HG02884 (cell line): ENCODE measurements around the gene HOXA6.

ENCODE experiments used
- ATAC-seq: cut with Tn5 transposase; IDR thresholded peaks from one replicate; pipeline ENCODE4 v1.9.1; 2021; ENCODE audit warnings: mild to moderate bottlenecking, moderate library complexity; ENCODE audit not compliant: unreplicated experiment

The HOXA6 gene

DNA sequence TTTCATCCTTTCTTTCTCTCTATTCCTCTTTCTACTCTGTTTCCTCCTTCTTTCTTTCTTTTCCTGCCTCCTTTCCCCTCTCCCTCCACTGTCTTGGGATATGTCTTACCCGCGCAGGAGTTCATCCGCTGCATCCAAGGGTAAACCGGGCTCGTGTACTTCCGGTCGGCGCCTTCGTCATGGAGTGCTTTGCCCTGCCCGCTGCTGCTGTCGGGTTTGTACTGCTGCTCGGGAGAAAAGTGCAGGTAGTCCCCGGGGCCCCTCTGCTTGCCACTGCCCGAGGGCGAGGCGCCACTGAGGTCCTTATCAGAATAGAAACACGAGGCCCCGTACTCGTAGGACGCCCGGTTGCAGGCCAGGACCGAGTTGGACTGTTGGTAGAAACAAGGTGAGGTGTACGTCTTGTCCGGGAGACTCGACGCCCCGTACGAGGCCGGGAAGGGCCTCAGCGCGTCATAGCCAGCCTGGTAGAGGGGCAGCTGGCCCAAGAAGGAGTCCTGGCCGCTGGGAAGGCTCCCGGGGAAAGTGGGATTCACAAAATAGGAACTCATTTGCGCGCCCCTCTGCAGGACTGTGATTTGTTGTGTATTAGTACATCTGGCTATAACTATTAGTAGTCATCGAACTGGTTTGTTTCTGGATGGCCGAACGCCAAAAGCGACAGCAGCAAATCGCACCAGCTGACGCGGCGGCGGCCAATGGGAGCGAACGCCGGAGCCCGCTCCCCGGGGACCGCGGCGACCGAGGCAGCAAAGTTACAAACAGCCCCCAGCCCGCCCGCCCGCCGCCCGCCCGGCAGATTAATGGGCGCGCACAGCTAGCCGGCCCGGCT, at the start of gene HOXA6:
TSS of gene HOXA6 (minus strand) at position 576 of the 832 bp plus-strand sequence. CDS start at position 551, 25 bp downstream.
- ATAC-seq, result no peak

- no peak for ATAC-seq
Observed at GRCh38 chr7:27196287-27196767, 48.8 kb upstream of the HOXA6 start.

DNA sequence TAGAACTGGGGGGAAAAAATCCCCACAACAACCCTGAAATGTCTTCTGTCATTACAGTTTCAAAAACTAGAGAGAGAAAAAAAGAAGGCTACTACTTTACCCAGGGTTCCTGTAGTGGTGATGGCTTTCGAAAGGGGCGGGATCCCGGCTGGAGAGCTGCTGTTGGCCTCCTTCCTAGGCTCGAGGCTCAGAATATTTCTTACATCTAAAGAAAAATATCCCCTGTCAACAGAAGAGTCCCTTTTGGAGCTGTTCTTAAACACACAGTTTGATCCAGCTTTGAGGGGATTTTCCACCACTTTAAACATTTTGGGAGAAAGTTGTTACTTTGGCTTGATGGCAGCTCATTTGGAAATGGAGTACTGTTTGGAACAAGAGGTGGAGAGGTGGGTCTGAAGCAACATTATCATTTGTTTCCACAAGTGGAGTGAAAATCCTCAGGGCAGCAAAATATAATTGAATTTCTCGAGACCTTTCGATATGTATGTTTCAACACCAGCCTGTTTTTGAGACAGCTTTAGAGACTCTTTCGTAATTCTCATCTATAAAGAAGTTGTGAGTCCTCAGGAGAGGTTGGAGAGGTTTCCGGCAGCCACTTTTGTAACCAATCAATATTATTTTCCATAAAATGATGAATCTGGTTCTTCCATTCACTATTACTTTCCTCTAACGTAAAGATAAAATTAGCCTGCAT, 47.3 kb upstream of the HOXA6 start:
- no peak for ATAC-seq

DNA sequence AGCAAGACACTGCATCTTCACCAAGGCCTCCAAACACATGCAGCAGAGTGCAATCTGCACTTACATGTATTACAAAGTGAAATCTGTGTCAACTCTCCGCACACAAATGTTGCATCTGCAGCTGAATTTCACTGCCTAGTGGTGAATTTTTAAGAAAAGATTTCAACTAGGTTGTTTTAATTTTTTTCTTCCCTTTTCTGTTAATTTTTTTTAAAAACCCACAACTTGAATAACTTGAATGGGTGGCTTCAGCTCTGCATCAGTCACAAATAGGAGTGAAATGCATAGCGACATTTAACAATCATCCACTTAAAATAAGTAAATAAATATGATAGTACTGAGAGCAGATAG, 46.4 kb upstream of the HOXA6 start:
- no peak for ATAC-seq

DNA sequence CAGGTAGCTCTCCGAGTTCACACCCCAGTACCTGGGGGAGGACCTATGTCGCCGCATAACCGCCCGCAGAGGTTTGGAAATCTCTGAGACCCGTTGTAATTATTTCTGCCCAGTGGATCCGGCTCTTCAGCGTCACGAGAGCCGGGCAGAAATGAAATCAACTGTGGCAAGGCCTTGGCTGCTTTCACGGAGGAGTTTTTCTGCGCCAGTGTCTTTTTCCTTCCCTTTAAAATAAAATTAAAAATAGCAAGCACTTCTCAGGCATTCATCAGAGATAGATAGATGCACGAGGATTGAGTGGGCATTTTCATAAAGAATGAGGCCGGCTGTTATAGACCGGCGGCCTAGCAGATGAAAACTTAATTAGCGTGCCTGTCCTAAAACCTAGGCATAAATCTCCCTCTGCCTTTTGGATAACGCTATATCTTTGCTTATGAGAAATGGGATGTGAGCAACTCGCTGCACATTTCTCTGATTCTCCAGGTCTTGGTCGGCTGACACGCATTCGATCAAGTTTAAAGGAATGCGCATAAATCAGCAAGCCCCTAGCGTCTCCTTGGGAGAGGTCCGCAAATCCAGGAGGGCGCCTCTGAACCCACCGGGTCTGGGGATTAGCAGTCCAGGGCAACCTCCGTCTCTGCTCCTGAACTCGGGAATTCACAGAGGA, 45.9 kb upstream of the HOXA6 start:
- ATAC-seq, result no peak

GRCh38 chr7:27192546-27193334, 45.2 kb upstream of the HOXA6 start:
- no peak for ATAC-seq

DNA sequence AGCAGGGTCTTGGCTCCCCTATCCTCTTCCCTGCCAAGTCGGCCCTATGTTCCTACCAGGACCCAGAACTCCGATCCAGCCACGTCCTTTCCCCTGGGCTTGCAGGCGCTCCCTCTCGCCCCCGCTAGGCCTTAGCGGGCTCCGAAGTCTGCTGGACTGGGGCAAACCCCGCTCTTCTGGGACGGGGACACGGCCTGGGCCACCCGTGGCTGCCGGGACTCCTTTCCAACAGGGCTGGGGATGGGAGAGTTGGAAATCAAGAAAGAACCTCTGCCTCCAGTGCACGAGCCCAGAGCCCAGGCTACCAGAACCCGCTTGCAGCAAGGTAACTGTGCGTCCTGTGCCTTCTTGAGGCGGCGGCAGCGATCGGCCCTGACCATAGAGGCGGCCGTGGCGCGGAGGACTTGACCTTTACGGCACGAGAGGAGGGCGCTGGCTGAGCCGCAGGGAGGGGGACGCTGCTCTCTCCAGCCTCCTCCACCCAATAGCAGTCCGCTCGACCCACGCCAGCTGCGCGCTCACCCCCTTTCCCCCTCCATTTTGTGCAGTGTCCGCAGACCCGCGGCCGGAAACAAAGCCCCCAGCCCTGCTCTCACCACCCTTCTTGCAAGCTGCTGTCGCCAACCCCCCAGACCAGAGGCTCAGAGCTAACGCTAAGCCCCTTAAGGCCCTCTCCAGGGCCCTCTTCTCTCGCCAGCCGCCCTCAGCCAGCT, 44.4 kb upstream of the HOXA6 start:
- ATAC-seq, result no peak

DNA sequence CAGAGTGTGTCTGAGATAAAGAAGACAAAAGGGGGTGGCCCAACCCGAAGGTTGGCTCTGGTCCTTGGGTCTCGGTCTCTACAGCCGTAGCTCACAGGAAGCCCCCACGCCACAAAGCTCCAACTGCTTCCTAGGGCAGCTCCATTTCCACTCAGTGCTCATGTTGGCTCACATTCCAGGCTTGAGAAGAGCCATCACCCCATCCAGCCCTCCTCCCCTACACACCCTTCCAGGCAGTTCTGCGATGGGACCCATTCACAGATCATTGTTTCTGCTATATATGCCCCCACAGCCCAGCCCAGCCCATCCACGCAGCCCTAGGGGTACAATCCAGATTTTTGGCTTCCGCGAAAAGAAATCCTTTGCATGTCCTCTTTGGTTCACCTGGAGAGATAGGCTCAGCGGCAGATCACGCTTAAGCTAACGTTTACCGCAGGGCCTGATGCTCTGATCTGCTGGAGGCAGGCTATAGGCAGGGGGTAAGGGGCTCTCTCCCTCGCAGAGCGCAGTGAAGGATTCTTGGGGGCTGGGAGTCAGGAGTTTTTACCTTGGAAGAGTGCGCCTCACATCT, 43.7 kb upstream of the HOXA6 start:
- no peak for ATAC-seq

GRCh38 chr7:27189997-27190748, 42.6 kb upstream of the HOXA6 start:
- ATAC-seq, result no peak

DNA sequence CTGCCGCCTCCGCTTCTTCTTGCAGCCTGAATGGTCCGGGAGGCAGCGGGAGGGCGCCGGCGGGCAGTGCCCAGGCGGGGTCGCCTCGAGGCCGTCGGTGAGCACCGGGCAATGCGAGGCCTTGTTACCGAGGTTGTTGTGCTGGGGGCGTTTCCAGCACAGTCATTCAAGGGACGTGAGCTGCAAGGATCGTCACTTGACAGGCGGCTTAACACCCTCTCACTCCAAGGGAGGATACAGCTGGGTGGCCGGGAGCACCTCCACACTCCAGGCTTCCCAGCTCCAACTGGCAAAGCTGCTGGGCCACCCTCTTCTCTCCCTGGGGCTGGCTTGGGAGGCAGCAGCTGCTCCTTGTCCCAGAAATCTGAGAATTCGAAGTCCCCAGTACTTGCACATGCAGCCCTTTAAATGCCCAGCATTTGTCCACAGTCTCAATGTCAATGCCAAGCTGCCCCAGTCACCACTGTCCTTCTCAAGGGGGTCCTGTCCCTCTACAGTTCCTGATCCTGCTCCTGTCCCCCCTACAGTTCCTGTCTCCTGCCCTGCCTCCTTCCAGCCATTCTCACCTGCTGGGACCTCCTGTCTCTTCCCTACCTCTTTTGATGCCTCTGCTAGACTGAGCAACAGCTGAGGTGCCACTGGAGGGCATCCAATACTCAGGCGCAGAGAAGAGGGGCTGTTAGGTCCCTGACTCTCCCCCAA, 41.9 kb upstream of the HOXA6 start:
- no peak for ATAC-seq

- ATAC-seq, result no peak
Observed at GRCh38 chr7:27188386-27189294, 41.1 kb upstream of the HOXA6 start.

- no peak for ATAC-seq
Observed at GRCh38 chr7:27187475-27188385, 40.2 kb upstream of the HOXA6 start.

DNA sequence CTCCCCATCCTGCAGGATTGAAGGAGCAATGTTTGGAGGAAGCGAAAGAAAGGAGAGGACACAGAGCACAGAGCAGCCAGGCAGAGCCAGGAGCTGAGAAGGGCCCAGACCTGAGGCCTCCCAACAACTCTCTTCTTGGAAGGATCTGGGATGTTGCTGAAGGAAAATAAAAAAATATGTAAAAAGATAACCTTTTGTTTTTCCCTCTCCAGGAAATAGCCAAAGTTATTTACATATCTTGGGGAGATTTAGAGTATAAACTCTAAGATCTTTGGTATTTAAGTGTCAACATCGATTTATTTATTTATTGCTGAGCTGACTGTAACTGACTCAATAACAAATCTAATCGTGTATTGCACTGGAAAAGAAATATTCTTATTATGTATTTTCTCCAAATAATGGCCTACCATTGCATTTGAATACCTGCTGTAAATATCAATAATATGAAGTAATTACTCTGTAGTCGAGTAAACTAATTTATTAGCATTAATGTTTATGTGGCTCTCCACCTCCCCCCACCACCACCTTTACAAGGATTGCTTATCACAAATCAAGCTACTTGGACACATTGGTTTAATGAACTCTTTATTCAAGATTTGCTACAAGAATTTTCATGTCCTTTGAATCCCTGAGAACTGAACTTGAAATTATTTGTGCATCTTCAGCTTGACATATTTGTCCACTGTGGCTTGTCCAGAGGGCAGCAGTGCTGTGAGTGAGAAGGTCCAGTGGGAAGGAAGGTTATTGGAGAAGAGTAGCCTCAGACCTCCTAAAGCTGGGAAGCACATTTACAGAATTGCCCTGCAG, 39.3 kb upstream of the HOXA6 start:
- no peak for ATAC-seq

- ATAC-seq, result no peak
Observed at GRCh38 chr7:27185854-27186667, 38.5 kb upstream of the HOXA6 start.
